T-helper 17 cell (primary cell): ENCODE results near the gene EVC. TPM values are rescaled to one million over a fixed set of nuclear protein-coding genes. Genes with fewer than 3 reads are reported as not detected.

Experiments
- ATAC-seq: fragments of 150-1000 bp; cut with Tn5 transposase; 2 replicates; pipeline ENCODE4 v1.10.0; 2021; ENCODE audit warnings: mild to moderate bottlenecking, moderate library complexity
- DNase-seq, 3 donors: peaks; one replicate each; pipeline versions ENCODE4 v3.0.0 to v3.0.0-alpha.2; 2020 to 2021
- H3K9me3 ChIP-seq: one replicate; pipeline ENCODE4 v1.7.0; 2013; ENCODE audit warnings: low read length, mild to moderate bottlenecking; ENCODE audit not compliant: control insufficient read depth, poor library complexity, severe bottlenecking
- H3K27ac Mint-ChIP-seq: one replicate; pipeline ENCODE4 v1.8.0; 2022; ENCODE audit warnings: mild to moderate bottlenecking, moderate library complexity, mixed read lengths
- H3K27me3 Mint-ChIP-seq: one replicate; pipeline ENCODE4 v1.8.0; 2022; ENCODE audit warnings: mixed read lengths
- H3K36me3 Mint-ChIP-seq: one replicate; pipeline ENCODE4 v1.8.0; 2022; ENCODE audit warnings: low read depth, mixed read lengths
- H3K4me1 Mint-ChIP-seq: one replicate; pipeline ENCODE4 v1.8.0; 2022; ENCODE audit warnings: mild to moderate bottlenecking, mixed read lengths
- H3K4me3 Mint-ChIP-seq: one replicate; pipeline ENCODE4 v1.8.0; 2022; ENCODE audit warnings: mild to moderate bottlenecking, moderate library complexity, mixed read lengths
- total RNA-seq, 4 donors: library from RNA in 2 of 4; stranded (reverse) in 2 of 4; gene quantifications; one replicate each; pipeline ENCODE4 v1.2.3 and lab custom pipeline; 2022 to 2026

Gene EVC
- total RNA-seq, 2 donors from 2014 or later = 3.4 to 5.5 TPM

- DNase-seq (no peak), ATAC-seq (no peak)
- H3K9me3 ChIP-seq = no peaks in the 10 kb centered on the region
- no peak overlapping the region for H3K4me3 Mint-ChIP-seq
- H3K27ac Mint-ChIP-seq = no peak overlapping the region
- no peaks in the 10 kb centered on the region for H3K36me3 Mint-ChIP-seq
- no peaks in the 10 kb centered on the region for H3K27me3 Mint-ChIP-seq
- no peaks in the 10 kb centered on the region for H3K4me1 Mint-ChIP-seq
Measured at GRCh38 chr4:5700459-5700858, 10.5 kb upstream of the EVC start.

GRCh38 chr4:5701971-5702370 lies 9.0 kb upstream of the EVC start:
- no peaks in the 10 kb centered on the region for H3K36me3 Mint-ChIP-seq
- DNase-seq = no peak
- H3K9me3 ChIP-seq = no peaks in the 10 kb centered on the region
- ATAC-seq = no peak
- peaks cover 7% of the 10 kb centered on the region for H3K27me3 Mint-ChIP-seq
- no peak overlapping the region for H3K27ac Mint-ChIP-seq
- H3K4me3 Mint-ChIP-seq = no peak overlapping the region
- peaks cover 2% of the 10 kb centered on the region for H3K4me1 Mint-ChIP-seq

- DNase-seq (no peak), ATAC-seq (no peak)
- H3K4me1 Mint-ChIP-seq = peaks cover 7% of the 10 kb centered on the region
- H3K4me3 Mint-ChIP-seq = no peak overlapping the region
- no peak overlapping the region for H3K27ac Mint-ChIP-seq
- H3K9me3 ChIP-seq = no peaks in the 10 kb centered on the region
- no peaks in the 10 kb centered on the region for H3K36me3 Mint-ChIP-seq
- H3K27me3 Mint-ChIP-seq = peaks cover 15% of the 10 kb centered on the region
Measured at GRCh38 chr4:5703831-5704230, 7.2 kb upstream of the EVC start.

GRCh38 chr4:5704276-5704675 lies 6.7 kb upstream of the EVC start:
- ATAC-seq (no peak), DNase-seq (no peak)
- no peak overlapping the region for H3K27ac Mint-ChIP-seq
- H3K4me1 Mint-ChIP-seq = peaks cover 7% of the 10 kb centered on the region
- no peaks in the 10 kb centered on the region for H3K36me3 Mint-ChIP-seq
- peaks cover 15% of the 10 kb centered on the region for H3K27me3 Mint-ChIP-seq
- no peak overlapping the region for H3K4me3 Mint-ChIP-seq
- H3K9me3 ChIP-seq = no peaks in the 10 kb centered on the region

- no peak overlapping the region for H3K27ac Mint-ChIP-seq
- peaks cover 28% of the 10 kb centered on the region for H3K27me3 Mint-ChIP-seq
- H3K36me3 Mint-ChIP-seq = peaks cover 3% of the 10 kb centered on the region
- no peaks in the 10 kb centered on the region for H3K9me3 ChIP-seq
- no peak overlapping the region for H3K4me3 Mint-ChIP-seq
- DNase-seq = no peak
- H3K4me1 Mint-ChIP-seq = peaks cover 10% of the 10 kb centered on the region
- no peak for ATAC-seq
Measured at GRCh38 chr4:5705647-5706320, 5.2 kb upstream of the EVC start.

- H3K9me3 ChIP-seq = no peaks in the 10 kb centered on the region
- peaks cover 30% of the 10 kb centered on the region for H3K27me3 Mint-ChIP-seq
- DNase-seq (no peak), ATAC-seq (no peak)
- H3K27ac Mint-ChIP-seq = peak overlapping the region; percentile 3
- H3K36me3 Mint-ChIP-seq = peaks cover 3% of the 10 kb centered on the region
- peaks cover 11% of the 10 kb centered on the region for H3K4me1 Mint-ChIP-seq
- H3K4me3 Mint-ChIP-seq = peak overlapping the region; percentile 74
Measured at GRCh38 chr4:5706486-5707290, 4.3 kb upstream of the EVC start.

- peaks cover 37% of the 10 kb centered on the region for H3K27me3 Mint-ChIP-seq
- H3K36me3 Mint-ChIP-seq = peaks cover 3% of the 10 kb centered on the region
- H3K9me3 ChIP-seq = no peaks in the 10 kb centered on the region
- H3K4me1 Mint-ChIP-seq = peaks cover 11% of the 10 kb centered on the region
- peak overlapping the region; percentile 74 for H3K4me3 Mint-ChIP-seq
- ATAC-seq = no peak
- DNase-seq = no peak
- H3K27ac Mint-ChIP-seq = peak overlapping the region; percentile 3
Measured at GRCh38 chr4:5707366-5707765, 3.6 kb upstream of the EVC start.

GRCh38 chr4:5707778-5708448 lies 3.1 kb upstream of the EVC start:
- H3K27ac Mint-ChIP-seq = no peak overlapping the region
- DNase-seq = no peak
- no peaks in the 10 kb centered on the region for H3K9me3 ChIP-seq
- peaks cover 3% of the 10 kb centered on the region for H3K36me3 Mint-ChIP-seq
- peak overlapping the region; percentile 74 for H3K4me3 Mint-ChIP-seq
- peak; percentile 46 for ATAC-seq
- peaks cover 11% of the 10 kb centered on the region for H3K4me1 Mint-ChIP-seq
- H3K27me3 Mint-ChIP-seq = peaks cover 42% of the 10 kb centered on the region

- ATAC-seq (peak; percentile 48), DNase-seq (peak; percentile 20 to 29 (median 22))
- peaks cover 42% of the 10 kb centered on the region for H3K27me3 Mint-ChIP-seq
- H3K36me3 Mint-ChIP-seq = peaks cover 3% of the 10 kb centered on the region
- no peaks in the 10 kb centered on the region for H3K9me3 ChIP-seq
- H3K27ac Mint-ChIP-seq = peak within 1 kb of the TSS; percentile 3
- H3K4me3 Mint-ChIP-seq = peak within 1 kb of the TSS; percentile 74
- H3K4me1 Mint-ChIP-seq = peaks cover 11% of the 10 kb centered on the region
Measured at GRCh38 chr4:5708449-5709206, 2.4 kb upstream of the EVC start, which contains the start of gene EVC2. EVC2 (minus strand) TSS chr4:5708559; CDS start chr4:5708513, 46 bp downstream.

GRCh38 chr4:5709207-5709575 lies 1.8 kb upstream of the EVC start:
- DNase-seq = no peak
- no peaks in the 10 kb centered on the region for H3K9me3 ChIP-seq
- H3K4me3 Mint-ChIP-seq = no peak overlapping the region
- H3K27ac Mint-ChIP-seq = no peak overlapping the region
- no peak for ATAC-seq
- peaks cover 3% of the 10 kb centered on the region for H3K36me3 Mint-ChIP-seq
- H3K27me3 Mint-ChIP-seq = peaks cover 42% of the 10 kb centered on the region
- peaks cover 11% of the 10 kb centered on the region for H3K4me1 Mint-ChIP-seq

- DNase-seq (no peak), ATAC-seq (peak; percentile 29)
- Mint-ChIP-seq H3K4me1 (peaks cover 11% of the 10 kb centered on the region), H3K4me3 (peak overlapping the region; percentile 96), H3K27me3 (peaks cover 42% of the 10 kb centered on the region), H3K27ac (peak overlapping the region; percentile 22), H3K36me3 (peaks cover 3% of the 10 kb centered on the region)
- H3K9me3 ChIP-seq = no peaks in the 10 kb centered on the region
Measured at GRCh38 chr4:5710065-5710960, 688 bp upstream of the EVC start.
